H9 (cell line): Measurements from ENCODE around the gene OR52H1. TPM values are rescaled to one million over a fixed set of nuclear protein-coding genes. Genes with fewer than 3 reads are reported as not detected.
"Not testable (repeated sequence)": the region's sequence is repeated elsewhere in the genome, so short reads cannot be mapped to it uniquely, and the experiment has no call there.

Experiments
- DNase-seq: peaks from one replicate; pipeline ENCODE4 v3.0.0-alpha.2; 2017
- H2AFZ ChIP-seq: one replicate; pipeline ENCODE4 v1.6.1; 2013; ENCODE audit warnings: mild to moderate bottlenecking, low read length, control low read depth, moderate library complexity
- H2AK5ac ChIP-seq: 2 replicates; pipeline ENCODE4 v1.6.1; 2013; ENCODE audit warnings: low read length, control low read depth, mixed read lengths; ENCODE audit not compliant: insufficient read length
- H2BK120ac ChIP-seq: one replicate; pipeline ENCODE4 v1.6.1; 2013; ENCODE audit warnings: low read depth, mild to moderate bottlenecking, low read length, control low read depth, inconsistent platforms; ENCODE audit not compliant: poor library complexity, severe bottlenecking
- H2BK12ac ChIP-seq: 2 replicates; pipeline ENCODE4 v1.6.1; 2013; ENCODE audit warnings: low read length, control low read depth, mixed read lengths, low read depth; ENCODE audit not compliant: insufficient read length
- H2BK15ac ChIP-seq: 2 replicates; pipeline ENCODE4 v1.6.1; 2013; ENCODE audit warnings: low read depth, low read length, control low read depth
- H2BK20ac ChIP-seq: one replicate; pipeline ENCODE4 v1.6.1; 2013; ENCODE audit warnings: low read depth, mild to moderate bottlenecking, low read length, control low read depth, inconsistent platforms; ENCODE audit not compliant: poor library complexity, severe bottlenecking
- H2BK5ac ChIP-seq: 2 replicates; pipeline ENCODE4 v1.6.1; 2013; ENCODE audit warnings: low read length, control low read depth, mixed read lengths; ENCODE audit not compliant: insufficient read length
- H3K14ac ChIP-seq: 2 replicates; pipeline ENCODE4 v1.6.1; 2013; ENCODE audit warnings: low read length, control low read depth; ENCODE audit not compliant: insufficient read depth
- H3K18ac ChIP-seq: 2 replicates; pipeline ENCODE4 v1.6.1; 2013; ENCODE audit warnings: low read depth, mild to moderate bottlenecking, mixed read lengths, low read length, control low read depth; ENCODE audit not compliant: insufficient read length
- H3K23ac ChIP-seq: 2 replicates; pipeline ENCODE4 v1.6.1; 2013; ENCODE audit warnings: low read length, control low read depth, mixed read lengths, low read depth; ENCODE audit not compliant: insufficient read length
- H3K23me2 ChIP-seq: 2 replicates; pipeline ENCODE4 v1.6.1; 2013; ENCODE audit warnings: low read depth, mild to moderate bottlenecking, mixed read lengths, low read length, control low read depth; ENCODE audit not compliant: insufficient read length, poor library complexity, severe bottlenecking
- H3K27ac ChIP-seq: 2 replicates; pipeline ENCODE4 v1.5.1; 2013; ENCODE audit warnings: low read length, control low read depth, mixed read lengths, low read depth; ENCODE audit not compliant: insufficient read length
- H3K27me3 ChIP-seq: 2 replicates; pipeline ENCODE4 v1.6.1; 2013; ENCODE audit warnings: low read length, control low read depth, inconsistent platforms; ENCODE audit not compliant: insufficient read depth
- H3K4ac ChIP-seq: 2 replicates; pipeline ENCODE4 v1.6.1; 2013; ENCODE audit warnings: low read depth, mild to moderate bottlenecking, control low read depth, inconsistent platforms, low read length, moderate library complexity
- H3K4me1 ChIP-seq: 2 replicates; pipeline ENCODE4 v1.6.1; 2013; ENCODE audit warnings: low read length, control low read depth, inconsistent platforms; ENCODE audit not compliant: insufficient read depth
- H3K4me2 ChIP-seq: 2 replicates; pipeline ENCODE4 v1.6.1; 2013; ENCODE audit warnings: low read length, control low read depth, mixed read lengths; ENCODE audit not compliant: insufficient read length, insufficient read depth
- H3K56ac ChIP-seq: 2 replicates; pipeline ENCODE4 v1.6.1; 2013; ENCODE audit warnings: low read depth, mild to moderate bottlenecking, mixed read lengths, low read length, control low read depth; ENCODE audit not compliant: insufficient read length
- H3K79me1 ChIP-seq: 2 replicates; pipeline ENCODE4 v1.6.1; 2013; ENCODE audit warnings: low read depth, mild to moderate bottlenecking, moderate library complexity, low read length, control low read depth, inconsistent platforms; ENCODE audit not compliant: insufficient read depth, poor library complexity, severe bottlenecking
- H3K79me2 ChIP-seq: 2 replicates; pipeline ENCODE4 v1.6.1; 2013; ENCODE audit warnings: low read length, control low read depth, inconsistent platforms; ENCODE audit not compliant: insufficient read depth
- H3K9ac ChIP-seq: 2 replicates; pipeline ENCODE4 v1.6.1; 2013; ENCODE audit warnings: low read length, control low read depth, mixed read lengths; ENCODE audit not compliant: insufficient read length; ENCODE audit errors: extremely low read depth
- H3K9me3 ChIP-seq: one replicate; pipeline ENCODE4 v1.6.1; 2013; ENCODE audit warnings: low read depth, low read length, inconsistent platforms; ENCODE audit not compliant: control insufficient read depth
- H3T11ph ChIP-seq: one replicate; pipeline ENCODE4 v1.6.1; 2013; ENCODE audit warnings: mild to moderate bottlenecking, low read length, control low read depth, inconsistent platforms
- H4K20me1 ChIP-seq: one replicate; pipeline ENCODE4 v1.6.1; 2013; ENCODE audit not compliant: control insufficient read depth, insufficient read length, insufficient read depth
- H4K5ac ChIP-seq: 2 replicates; pipeline ENCODE4 v1.6.1; 2013; ENCODE audit warnings: low read depth, mild to moderate bottlenecking, mixed read lengths, low read length, control low read depth; ENCODE audit not compliant: insufficient read length
- H4K8ac ChIP-seq: replicated peaks from 2 replicates; pipeline ENCODE4 v1.6.1; 2013; ENCODE audit warnings: low read length, control low read depth, mixed read lengths, low read depth; ENCODE audit not compliant: insufficient read length
- H4K91ac ChIP-seq: 2 replicates; pipeline ENCODE4 v1.6.1; 2013; ENCODE audit warnings: low read depth, mild to moderate bottlenecking, moderate library complexity, mixed read lengths, low read length, control low read depth; ENCODE audit not compliant: insufficient read length
- H3K27ac Mint-ChIP-seq, 3 experiments: 2 replicates in 2 of 3; 3 replicates in 1 of 3; pipeline ENCODE4 v1.8.0; 2020 to 2021; ENCODE audit warnings: mixed read lengths in 3 of 3, mild to moderate bottlenecking in 1 of 3, moderate library complexity in 1 of 3
- H3K27me3 Mint-ChIP-seq: 2 replicates; pipeline ENCODE4 v1.8.0; 2021; ENCODE audit warnings: low read depth, mild to moderate bottlenecking, moderate library complexity, mixed read lengths
- H3K36me3 Mint-ChIP-seq, 3 experiments: 2 replicates in 2 of 3; 3 replicates in 1 of 3; pipeline ENCODE4 v1.8.0; 2020 to 2021; ENCODE audit warnings: low read depth in 3 of 3, mixed read lengths in 3 of 3; ENCODE audit not compliant: insufficient read depth in 1 of 3
- H3K4me1 Mint-ChIP-seq, 2 experiments: 2 replicates each; pipeline ENCODE4 v1.8.0; 2020; ENCODE audit warnings: mixed read lengths in 2 of 2
- H3K4me3 Mint-ChIP-seq, 2 experiments: 2 replicates in 1 of 2; 3 replicates in 1 of 2; pipeline ENCODE4 v1.8.0; 2020 to 2021; ENCODE audit warnings: mild to moderate bottlenecking in 2 of 2, mixed read lengths in 2 of 2, moderate library complexity in 1 of 2
- H3K9me3 Mint-ChIP-seq, 2 experiments: 2 replicates in 1 of 2; 3 replicates in 1 of 2; pipeline ENCODE4 v1.8.0; 2020; ENCODE audit warnings: mild to moderate bottlenecking in 2 of 2, mixed read lengths in 2 of 2, moderate library complexity in 1 of 2
- WGBS: extraction: QIAGEN DNeasy Blood & Tissue Kit; methylation state at CpG from one replicate; pipeline ENCODE4 v1.1.7; 2013; ENCODE audit warnings: missing lambda C conversion rate, low lambda C conversion rate, mixed read lengths; ENCODE audit not compliant: insufficient read length; ENCODE audit errors: extremely low coverage; 5-methylcytosine and 5-hydroxymethylcytosine counted together
- total RNA-seq: library from RNA; stranded (reverse); gene quantifications from 2 replicates; pipeline ENCODE4 v1.2.1, GENCODE V29; 2021

Gene OR52H1
- total RNA-seq, 1 experiment from 2014 or later, result not detected

- H3T11ph ChIP-seq, H3K79me2 ChIP-seq, H3K4ac ChIP-seq, H3K4me1 Mint-ChIP-seq, H3K4me3 Mint-ChIP-seq, H3K79me1 ChIP-seq, H4K20me1 ChIP-seq, H2AK5ac ChIP-seq, H3K9ac ChIP-seq, H2BK5ac ChIP-seq, H3K27ac Mint-ChIP-seq, H3K56ac ChIP-seq, H2BK12ac ChIP-seq, H3K27me3 Mint-ChIP-seq, H2BK120ac ChIP-seq, H3K9me3 Mint-ChIP-seq, H3K4me1 ChIP-seq, H3K23ac ChIP-seq, H3K4me2 ChIP-seq, H3K27me3 ChIP-seq, H3K9me3 ChIP-seq, H2BK20ac ChIP-seq, H2AFZ ChIP-seq, H3K23me2 ChIP-seq, H4K5ac ChIP-seq, H4K91ac ChIP-seq, H2BK15ac ChIP-seq, H3K18ac ChIP-seq, H3K27ac ChIP-seq, H3K36me3 Mint-ChIP-seq, H4K8ac ChIP-seq, DNase-seq, H3K14ac ChIP-seq: not testable (repeated sequence)
- no CpG with 5 or more reads among the region's 5 CpGs for WGBS
These were observed 36.1 kb upstream of the OR52H1 start for GRCh38 chr11:5584458-5584857.
